HepG2 (cell line): ENCODE results near the gene VEGFA. TPM values are rescaled to one million over a fixed set of nuclear protein-coding genes. Genes with fewer than 3 reads are reported as not detected.

ENCODE experiments used
- FOSL2 ChIP-seq: sonication (generic); formaldehyde crosslinking; IDR thresholded peaks from 2 replicates; pipeline ENCODE4 v1.4.0; 2020; ENCODE audit warnings: missing genetic modification reagents
- HDAC6 ChIP-seq: fragments of 200-600 bp; sonication (generic); IDR thresholded peaks from 2 replicates; pipeline ENCODE4 v1.7.0; 2017; ENCODE audit warnings: mild to moderate bottlenecking, antibody characterized with exemption, low read length, low read depth
- IRF2 ChIP-seq: IDR thresholded peaks from 2 replicates; pipeline ENCODE4 v1.6.1; 2018; ENCODE audit warnings: missing genetic modification reagents, missing compliant biosample characterization
- KAT2B ChIP-seq: fragments of 150-350 bp; IDR thresholded peaks from 2 replicates; pipeline ENCODE4 v1.6.1; 2014; ENCODE audit warnings: low read depth, low read length, borderline replicate concordance
- KDM4B ChIP-seq: sonication (generic); formaldehyde crosslinking; IDR thresholded peaks from 2 replicates; pipeline ENCODE4 v1.4.0; 2020; ENCODE audit warnings: missing genetic modification reagents
- MAZ ChIP-seq, 2 experiments: sonication (generic) in 1 of 2; formaldehyde crosslinking in 1 of 2; IDR thresholded peaks; 2 replicates each; pipeline versions ENCODE4 v1.5.0 to v1.6.1; 2012 to 2020; ENCODE audit warnings: low read depth in 2 of 2, mild to moderate bottlenecking in 2 of 2, borderline replicate concordance in 1 of 2, improper control_type of control experiment in 1 of 2, low read length in 1 of 2, missing genetic modification reagents in 1 of 2, moderate library complexity in 1 of 2
- MED13 ChIP-seq: sonication (generic); formaldehyde crosslinking; IDR thresholded peaks from 2 replicates; pipeline ENCODE4 v1.5.0; 2020; ENCODE audit warnings: missing genetic modification reagents
- MTF1 ChIP-seq: sonication (generic); formaldehyde crosslinking; IDR thresholded peaks from 2 replicates; pipeline ENCODE4 v1.5.0; 2020; ENCODE audit warnings: missing genetic modification reagents
- NFIC ChIP-seq: IDR thresholded peaks from 2 replicates; pipeline ENCODE4 v1.6.1; 2012; ENCODE audit warnings: mild to moderate bottlenecking, low read length, inconsistent platforms
- NR2F1 ChIP-seq, 2 experiments: fragments of 450-650 bp in 1 of 2; formaldehyde crosslinking in 1 of 2; IDR thresholded peaks; 2 replicates each; pipeline versions ENCODE4 v1.5.0 to v1.6.1; 2016 to 2020; ENCODE audit warnings: mild to moderate bottlenecking in 1 of 2, missing compliant biosample characterization in 1 of 2, missing genetic modification reagents in 1 of 2, moderate library complexity in 1 of 2
- SP2 ChIP-seq: sonication (generic); formaldehyde crosslinking; IDR thresholded peaks from 2 replicates; pipeline ENCODE4 v1.5.1; 2020; ENCODE audit warnings: mild to moderate bottlenecking, missing genetic modification reagents
- SRSF9 ChIP-seq: fragments of 200-400 bp; formaldehyde crosslinking; IDR thresholded peaks from 2 replicates; pipeline ENCODE4 v1.6.1; 2018; ENCODE audit warnings: borderline replicate concordance, mild to moderate bottlenecking, low read depth, low read length; ENCODE audit not compliant: insufficient read depth, poor library complexity, severe bottlenecking
- ZBTB38 ChIP-seq: sonication (generic); formaldehyde crosslinking; IDR thresholded peaks from 2 replicates; pipeline ENCODE4 v1.5.1; 2020; ENCODE audit warnings: mild to moderate bottlenecking, missing genetic modification reagents
- ZFP1 ChIP-seq: IDR thresholded peaks from 2 replicates; pipeline ENCODE4 v1.6.1; 2016
- ZKSCAN5 ChIP-seq: sonication (generic); formaldehyde crosslinking; IDR thresholded peaks from 2 replicates; pipeline ENCODE4 v1.5.1; 2020; ENCODE audit warnings: mild to moderate bottlenecking, missing genetic modification reagents
- ZNF260 ChIP-seq: sonication (generic); formaldehyde crosslinking; IDR thresholded peaks from 2 replicates; pipeline ENCODE4 v1.4.0; 2020; ENCODE audit warnings: missing genetic modification reagents, low read depth, mild to moderate bottlenecking, borderline replicate concordance
- ZNF333 ChIP-seq: sonication (generic); formaldehyde crosslinking; IDR thresholded peaks from 2 replicates; pipeline ENCODE4 v1.4.0; 2020; ENCODE audit warnings: mild to moderate bottlenecking, missing genetic modification reagents, borderline replicate concordance
- ZNF792 ChIP-seq: IDR thresholded peaks from 2 replicates; pipeline ENCODE4 v1.6.1; 2016
- polyA plus RNA-seq, 8 experiments: library from polyadenylated mRNA; depleted of rRNA in 3 of 8; stranded (reverse) in 7 of 8; unstranded in 1 of 8; fragments of >200 nt; fragmentation: Illumina TruSeq in 4 of 8; extraction: Trizol in 4 of 8; gene quantifications; 2 replicates each; pipeline versions ENCODE4 v1.2.1 to v1.2.3, GENCODE V29; 2011 to 2016; ENCODE audit warnings: low read depth in 4 of 8, missing spikeins in 1 of 8, mixed read lengths in 1 of 8; ENCODE audit not compliant: insufficient read depth in 1 of 8
- total RNA-seq, 5 experiments: library from RNA; depleted of rRNA; stranded (reverse); fragments of >200 nt; fragmentation: Illumina TruSeq; extraction: Trizol; gene quantifications; 2 replicates each; pipeline ENCODE4 v1.2.3, GENCODE V29; 2016; ENCODE audit warnings: low read depth in 1 of 5
- TF ChIP-seq, protein P1 (sequence below): sonication (generic); formaldehyde crosslinking; IDR thresholded peaks from 2 replicates; pipeline ENCODE4 v1.5.0; 2020; ENCODE audit warnings: mild to moderate bottlenecking, missing genetic modification reagents
- TF ChIP-seq, protein P2 (sequence below): sonication (generic); formaldehyde crosslinking; IDR thresholded peaks from 2 replicates; pipeline ENCODE4 v1.8.1; 2022; ENCODE audit warnings: mild to moderate bottlenecking, missing genetic modification reagents
- TF ChIP-seq, protein P3 (sequence below): sonication (generic); formaldehyde crosslinking; IDR thresholded peaks from 2 replicates; pipeline ENCODE4 v1.5.1; 2020; ENCODE audit warnings: missing genetic modification reagents, mild to moderate bottlenecking, borderline replicate concordance
- TF ChIP-seq, protein P4 (sequence below): sonication (generic); formaldehyde crosslinking; IDR thresholded peaks from 2 replicates; pipeline ENCODE4 v1.4.0; 2020; ENCODE audit warnings: missing genetic modification reagents
- TF ChIP-seq, protein P5 (sequence below): sonication (generic); formaldehyde crosslinking; IDR thresholded peaks from 2 replicates; pipeline ENCODE4 v1.5.0; 2020; ENCODE audit warnings: missing genetic modification reagents, mild to moderate bottlenecking, borderline replicate concordance

Gene VEGFA
- total and polyA plus RNA-seq, 2 of the 13 experiments (the other 11 are each of a cell fraction or from before 2014, with no cell fraction given): 68.1 to 629 TPM

DNA sequence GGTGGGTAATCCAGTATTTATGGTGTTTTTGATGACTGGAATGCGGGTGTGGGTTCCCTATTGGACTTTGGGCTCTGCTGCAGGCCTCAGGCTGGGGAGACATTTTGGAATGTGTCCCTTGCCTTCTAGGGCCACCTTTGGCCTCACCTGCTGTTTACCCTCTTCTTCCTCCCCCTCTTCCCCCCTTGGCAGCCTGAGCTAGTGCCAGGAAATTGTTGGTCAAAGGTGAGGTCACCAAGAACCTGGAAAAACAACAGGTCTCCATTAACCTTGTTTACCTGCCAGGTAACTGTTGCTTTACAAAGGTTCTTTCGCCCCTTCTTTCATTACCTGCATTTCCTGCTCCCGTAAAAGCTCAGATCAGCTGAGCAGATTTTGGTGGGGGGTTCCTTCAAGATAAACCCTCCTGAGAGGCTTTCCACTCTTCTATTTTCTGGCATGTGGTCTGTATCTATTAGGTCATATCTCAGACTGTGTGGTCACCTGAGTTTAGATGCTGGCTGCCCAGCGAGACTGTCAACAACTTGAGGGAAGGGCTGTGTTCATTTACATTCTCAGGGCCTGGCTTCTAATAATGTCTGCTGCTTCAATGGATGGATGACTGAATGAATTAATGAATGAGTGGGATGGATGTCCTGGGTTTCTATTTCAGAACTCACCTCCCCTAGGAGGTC, 34.7 kb downstream of the VEGFA start (continued):
- TF ChIP-seq, protein P1, sequence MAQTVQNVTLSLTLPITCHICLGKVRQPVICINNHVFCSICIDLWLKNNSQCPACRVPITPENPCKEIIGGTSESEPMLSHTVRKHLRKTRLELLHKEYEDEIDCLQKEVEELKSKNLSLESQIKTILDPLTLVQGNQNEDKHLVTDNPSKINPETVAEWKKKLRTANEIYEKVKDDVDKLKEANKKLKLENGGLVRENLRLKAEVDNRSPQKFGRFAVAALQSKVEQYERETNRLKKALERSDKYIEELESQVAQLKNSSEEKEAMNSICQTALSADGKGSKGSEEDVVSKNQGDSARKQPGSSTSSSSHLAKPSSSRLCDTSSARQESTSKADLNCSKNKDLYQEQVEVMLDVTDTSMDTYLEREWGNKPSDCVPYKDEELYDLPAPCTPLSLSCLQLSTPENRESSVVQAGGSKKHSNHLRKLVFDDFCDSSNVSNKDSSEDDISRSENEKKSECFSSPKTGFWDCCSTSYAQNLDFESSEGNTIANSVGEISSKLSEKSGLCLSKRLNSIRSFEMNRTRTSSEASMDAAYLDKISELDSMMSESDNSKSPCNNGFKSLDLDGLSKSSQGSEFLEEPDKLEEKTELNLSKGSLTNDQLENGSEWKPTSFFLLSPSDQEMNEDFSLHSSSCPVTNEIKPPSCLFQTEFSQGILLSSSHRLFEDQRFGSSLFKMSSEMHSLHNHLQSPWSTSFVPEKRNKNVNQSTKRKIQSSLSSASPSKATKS: peak; percentile 57; the same call in 1 of the 2 replicates
- peak; percentile 58; the same call in 1 of the 2 replicates for TF ChIP-seq NFIC
- 0 out of 2 replicates have a peak, but pooled peaks have one; percentile 78 for TF ChIP-seq IRF2
- TF ChIP-seq, protein P2, sequence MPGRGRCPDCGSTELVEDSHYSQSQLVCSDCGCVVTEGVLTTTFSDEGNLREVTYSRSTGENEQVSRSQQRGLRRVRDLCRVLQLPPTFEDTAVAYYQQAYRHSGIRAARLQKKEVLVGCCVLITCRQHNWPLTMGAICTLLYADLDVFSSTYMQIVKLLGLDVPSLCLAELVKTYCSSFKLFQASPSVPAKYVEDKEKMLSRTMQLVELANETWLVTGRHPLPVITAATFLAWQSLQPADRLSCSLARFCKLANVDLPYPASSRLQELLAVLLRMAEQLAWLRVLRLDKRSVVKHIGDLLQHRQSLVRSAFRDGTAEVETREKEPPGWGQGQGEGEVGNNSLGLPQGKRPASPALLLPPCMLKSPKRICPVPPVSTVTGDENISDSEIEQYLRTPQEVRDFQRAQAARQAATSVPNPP (CRISPR knock-in tag): no peak
- TF ChIP-seq FOSL2 (CRISPR knock-in tag): peak; percentile 76
- no peak for TF ChIP-seq ZKSCAN5 (CRISPR knock-in tag)
- TF ChIP-seq, protein P3, sequence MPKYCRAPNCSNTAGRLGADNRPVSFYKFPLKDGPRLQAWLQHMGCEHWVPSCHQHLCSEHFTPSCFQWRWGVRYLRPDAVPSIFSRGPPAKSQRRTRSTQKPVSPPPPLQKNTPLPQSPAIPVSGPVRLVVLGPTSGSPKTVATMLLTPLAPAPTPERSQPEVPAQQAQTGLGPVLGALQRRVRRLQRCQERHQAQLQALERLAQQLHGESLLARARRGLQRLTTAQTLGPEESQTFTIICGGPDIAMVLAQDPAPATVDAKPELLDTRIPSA (CRISPR knock-in tag): no peak
- TF ChIP-seq SRSF9: no peak
- TF ChIP-seq MAZ (IDR thresholded peaks at IDR 0.05; ENCODE audit: borderline replicate concordance, low read depth, low read length): no peak
- TF ChIP-seq MAZ (CRISPR knock-in tag; IDR thresholded peaks at IDR 0.05; ENCODE audit: low read depth): peak; percentile 78
- TF ChIP-seq ZNF260 (CRISPR knock-in tag): no peak
- TF ChIP-seq ZBTB38: no peak
- no peak for TF ChIP-seq MED13 (CRISPR knock-in tag)
- TF ChIP-seq ZNF792 (CRISPR knock-in tag): 0 out of 2 replicates have a peak, but pooled peaks have one; percentile 32
- TF ChIP-seq, protein P4, sequence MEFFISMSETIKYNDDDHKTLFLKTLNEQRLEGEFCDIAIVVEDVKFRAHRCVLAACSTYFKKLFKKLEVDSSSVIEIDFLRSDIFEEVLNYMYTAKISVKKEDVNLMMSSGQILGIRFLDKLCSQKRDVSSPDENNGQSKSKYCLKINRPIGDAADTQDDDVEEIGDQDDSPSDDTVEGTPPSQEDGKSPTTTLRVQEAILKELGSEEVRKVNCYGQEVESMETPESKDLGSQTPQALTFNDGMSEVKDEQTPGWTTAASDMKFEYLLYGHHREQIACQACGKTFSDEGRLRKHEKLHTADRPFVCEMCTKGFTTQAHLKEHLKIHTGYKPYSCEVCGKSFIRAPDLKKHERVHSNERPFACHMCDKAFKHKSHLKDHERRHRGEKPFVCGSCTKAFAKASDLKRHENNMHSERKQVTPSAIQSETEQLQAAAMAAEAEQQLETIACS (CRISPR knock-in tag): no peak
- no peak for TF ChIP-seq ZNF333 (CRISPR knock-in tag)
- no peak for TF ChIP-seq KAT2B
- TF ChIP-seq NR2F1 (CRISPR knock-in tag; IDR thresholded peaks at IDR 0.05): peak; percentile 61 to 91
- TF ChIP-seq ZFP1 (CRISPR knock-in tag): peak; percentile 82; the same call in 1 of the 2 replicates
- TF ChIP-seq, protein P5, sequence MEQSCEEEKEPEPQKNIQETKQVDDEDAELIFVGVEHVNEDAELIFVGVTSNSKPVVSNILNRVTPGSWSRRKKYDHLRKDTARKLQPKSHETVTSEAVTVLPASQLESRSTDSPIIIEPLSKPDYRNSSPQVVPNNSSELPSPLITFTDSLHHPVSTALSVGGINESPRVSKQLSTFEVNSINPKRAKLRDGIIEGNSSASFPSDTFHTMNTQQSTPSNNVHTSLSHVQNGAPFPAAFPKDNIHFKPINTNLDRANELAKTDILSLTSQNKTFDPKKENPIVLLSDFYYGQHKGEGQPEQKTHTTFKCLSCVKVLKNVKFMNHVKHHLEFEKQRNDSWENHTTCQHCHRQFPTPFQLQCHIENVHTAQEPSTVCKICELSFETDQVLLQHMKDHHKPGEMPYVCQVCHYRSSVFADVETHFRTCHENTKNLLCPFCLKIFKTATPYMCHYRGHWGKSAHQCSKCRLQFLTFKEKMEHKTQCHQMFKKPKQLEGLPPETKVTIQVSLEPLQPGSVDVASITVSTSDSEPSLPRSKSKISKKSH (CRISPR knock-in tag): no peak
- no peak for TF ChIP-seq HDAC6
- no peak for TF ChIP-seq MTF1 (CRISPR knock-in tag)
- no peak for TF ChIP-seq SP2 (CRISPR knock-in tag)
- TF ChIP-seq KDM4B (CRISPR knock-in tag): 0 out of 2 replicates have a peak, but pooled peaks have one; percentile 10
